DMS153 treated with DMSO at 0.1 percent for 48 hours (cell line): ENCODE data around the gene ZNF462.
A peak's percentile ranks its signal among the peaks of the same experiment; 100 is the strongest.
"Not testable (repeated sequence)": the region's sequence is repeated elsewhere in the genome, so short reads cannot be mapped to it uniquely, and the experiment has no call there.

ENCODE experiments used
- DNase-seq: peaks from one replicate; lab custom pipeline; 2025; ENCODE audit not compliant: unreplicated experiment; lab: John Stamatoyannopoulos, UW

Gene ZNF462, protein sequence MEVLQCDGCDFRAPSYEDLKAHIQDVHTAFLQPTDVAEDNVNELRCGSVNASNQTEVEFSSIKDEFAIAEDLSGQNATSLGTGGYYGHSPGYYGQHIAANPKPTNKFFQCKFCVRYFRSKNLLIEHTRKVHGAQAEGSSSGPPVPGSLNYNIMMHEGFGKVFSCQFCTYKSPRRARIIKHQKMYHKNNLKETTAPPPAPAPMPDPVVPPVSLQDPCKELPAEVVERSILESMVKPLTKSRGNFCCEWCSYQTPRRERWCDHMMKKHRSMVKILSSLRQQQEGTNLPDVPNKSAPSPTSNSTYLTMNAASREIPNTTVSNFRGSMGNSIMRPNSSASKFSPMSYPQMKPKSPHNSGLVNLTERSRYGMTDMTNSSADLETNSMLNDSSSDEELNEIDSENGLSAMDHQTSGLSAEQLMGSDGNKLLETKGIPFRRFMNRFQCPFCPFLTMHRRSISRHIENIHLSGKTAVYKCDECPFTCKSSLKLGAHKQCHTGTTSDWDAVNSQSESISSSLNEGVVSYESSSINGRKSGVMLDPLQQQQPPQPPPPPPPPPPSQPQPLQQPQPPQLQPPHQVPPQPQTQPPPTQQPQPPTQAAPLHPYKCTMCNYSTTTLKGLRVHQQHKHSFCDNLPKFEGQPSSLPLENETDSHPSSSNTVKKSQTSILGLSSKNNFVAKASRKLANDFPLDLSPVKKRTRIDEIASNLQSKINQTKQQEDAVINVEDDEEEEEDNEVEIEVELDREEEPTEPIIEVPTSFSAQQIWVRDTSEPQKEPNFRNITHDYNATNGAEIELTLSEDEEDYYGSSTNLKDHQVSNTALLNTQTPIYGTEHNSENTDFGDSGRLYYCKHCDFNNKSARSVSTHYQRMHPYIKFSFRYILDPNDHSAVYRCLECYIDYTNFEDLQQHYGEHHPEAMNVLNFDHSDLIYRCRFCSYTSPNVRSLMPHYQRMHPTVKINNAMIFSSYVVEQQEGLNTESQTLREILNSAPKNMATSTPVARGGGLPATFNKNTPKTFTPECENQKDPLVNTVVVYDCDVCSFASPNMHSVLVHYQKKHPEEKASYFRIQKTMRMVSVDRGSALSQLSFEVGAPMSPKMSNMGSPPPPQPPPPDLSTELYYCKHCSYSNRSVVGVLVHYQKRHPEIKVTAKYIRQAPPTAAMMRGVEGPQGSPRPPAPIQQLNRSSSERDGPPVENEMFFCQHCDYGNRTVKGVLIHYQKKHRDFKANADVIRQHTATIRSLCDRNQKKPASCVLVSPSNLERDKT (N-terminal part only)

DNA sequence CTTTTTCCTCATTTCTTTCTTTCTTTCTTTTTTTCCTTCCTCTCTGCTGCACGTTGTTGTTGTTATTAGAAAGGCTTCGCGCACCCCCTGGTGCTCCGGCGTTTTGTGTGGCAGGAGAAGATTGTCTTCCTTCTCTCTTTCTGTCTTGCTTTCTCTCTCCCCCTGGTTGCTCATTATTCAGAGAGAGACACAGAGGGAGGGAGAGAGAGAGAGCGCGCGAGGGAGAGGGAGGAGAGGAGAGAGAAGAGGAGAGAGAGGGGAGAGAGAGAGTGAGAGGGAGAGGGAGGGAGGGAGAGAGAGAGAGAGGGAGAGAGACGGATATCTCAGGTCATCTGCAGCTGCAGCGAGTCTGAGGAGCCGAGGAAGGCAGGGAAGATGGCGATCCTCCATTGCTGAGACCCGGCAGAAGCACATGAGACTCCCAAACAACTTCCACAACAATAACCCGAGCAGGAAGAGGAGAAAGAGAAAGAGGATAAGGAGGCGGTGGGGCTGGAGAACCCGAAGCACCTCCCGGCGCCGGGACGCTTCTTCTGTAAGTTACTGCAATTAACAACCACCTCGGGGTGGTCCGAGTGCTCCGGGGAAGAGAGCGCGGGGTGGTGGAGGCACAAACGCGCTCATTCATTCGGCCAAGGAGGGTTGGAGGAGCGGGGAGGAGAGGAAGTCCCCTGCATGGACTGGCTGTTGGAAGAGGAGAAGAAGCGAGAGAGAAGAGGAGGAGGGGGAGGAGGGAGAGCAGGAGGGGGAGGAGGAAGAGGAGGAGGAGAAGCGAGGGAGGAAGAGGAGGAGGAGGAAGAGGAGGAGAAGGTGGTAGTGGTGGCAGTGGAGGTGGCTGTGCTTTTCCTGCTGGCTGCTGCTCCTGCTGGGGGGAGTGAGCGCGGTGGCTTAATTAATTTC lies at the start of gene ZNF462:
Gene ZNF462 (plus strand): TSS at position 346 of the 900 bp plus-strand sequence. CDS start 60,218 bp downstream, outside the sequence.
- DNase-seq, result peak; percentile 62

GRCh38 chr9:106816524-106816923 lies 46.4 kb upstream of the ZNF462 start:
- no peak for DNase-seq

- DNase-seq, result no peak
These were observed 44.9 kb upstream of the ZNF462 start for GRCh38 chr9:106818034-106818433.

DNA sequence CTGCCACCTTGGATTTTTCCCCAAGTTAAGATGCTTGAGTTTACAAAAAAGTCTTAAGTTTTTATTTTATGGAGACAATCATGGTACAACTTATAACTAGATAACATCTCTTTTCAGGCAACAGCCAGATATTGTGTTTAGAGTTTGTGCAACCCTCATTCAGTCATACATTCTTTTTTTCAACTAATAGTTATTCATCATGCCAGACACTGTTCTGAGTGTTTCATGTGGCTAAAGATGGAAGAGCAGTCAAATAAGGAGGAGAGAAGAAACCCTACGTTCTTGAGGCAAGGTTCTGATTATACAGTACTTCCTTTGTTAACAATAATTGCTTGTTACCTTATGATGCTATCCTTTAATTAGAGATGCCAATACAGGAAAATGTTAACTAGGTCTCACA lies 42.1 kb upstream of the ZNF462 start:
- no peak for DNase-seq

- DNase-seq, result no peak
These were observed 34.9 kb upstream of the ZNF462 start for GRCh38 chr9:106828070-106828469.

DNA sequence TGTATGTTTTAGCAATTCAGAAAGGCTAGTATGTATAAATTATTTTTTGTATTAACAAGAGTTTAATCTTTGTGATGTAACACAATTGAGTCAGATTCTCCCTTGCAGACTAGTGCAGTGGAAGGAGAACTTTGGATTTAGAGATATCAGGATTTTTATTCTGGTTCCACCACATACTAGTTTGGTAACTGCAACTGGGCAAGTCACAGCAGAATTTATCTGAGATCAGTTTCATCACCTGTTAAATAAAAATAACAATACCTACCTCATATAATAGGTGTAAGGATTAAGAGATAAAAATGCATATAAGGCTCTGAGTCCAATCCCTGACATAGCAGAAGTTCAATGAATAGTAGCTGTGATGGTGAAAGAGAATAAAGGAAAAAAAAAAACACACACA lies 34.0 kb upstream of the ZNF462 start:
- no peak for DNase-seq

GRCh38 chr9:106829666-106830408 lies 33.1 kb upstream of the ZNF462 start:
- peak; percentile 30 for DNase-seq

GRCh38 chr9:106830527-106831150 lies 32.3 kb upstream of the ZNF462 start:
- no peak for DNase-seq

GRCh38 chr9:106834888-106835287 lies 28.1 kb upstream of the ZNF462 start:
- no peak for DNase-seq

- no peak for DNase-seq
These were observed 27.1 kb upstream of the ZNF462 start for GRCh38 chr9:106835840-106836239.

- no peak for DNase-seq
These were observed 19.6 kb upstream of the ZNF462 start for GRCh38 chr9:106843371-106843770.

DNA sequence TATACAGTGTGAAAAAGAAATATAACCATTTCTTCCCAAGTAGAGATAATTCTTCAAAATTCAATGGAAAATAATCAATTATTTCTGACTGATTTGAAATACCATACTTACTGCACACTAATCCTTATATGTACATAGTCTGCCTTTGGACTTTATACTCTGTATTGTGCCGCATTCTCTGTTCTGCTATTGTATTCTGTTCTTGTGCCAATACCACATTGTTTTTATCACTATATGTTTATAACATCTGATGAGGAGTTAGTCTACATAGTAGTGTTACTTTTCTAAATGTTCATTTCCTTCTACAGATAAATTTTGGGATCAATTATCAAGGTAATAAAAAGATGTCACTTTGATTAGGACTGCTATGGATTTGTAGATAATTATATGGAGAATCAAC lies 16.7 kb upstream of the ZNF462 start:
- no peak for DNase-seq

DNA sequence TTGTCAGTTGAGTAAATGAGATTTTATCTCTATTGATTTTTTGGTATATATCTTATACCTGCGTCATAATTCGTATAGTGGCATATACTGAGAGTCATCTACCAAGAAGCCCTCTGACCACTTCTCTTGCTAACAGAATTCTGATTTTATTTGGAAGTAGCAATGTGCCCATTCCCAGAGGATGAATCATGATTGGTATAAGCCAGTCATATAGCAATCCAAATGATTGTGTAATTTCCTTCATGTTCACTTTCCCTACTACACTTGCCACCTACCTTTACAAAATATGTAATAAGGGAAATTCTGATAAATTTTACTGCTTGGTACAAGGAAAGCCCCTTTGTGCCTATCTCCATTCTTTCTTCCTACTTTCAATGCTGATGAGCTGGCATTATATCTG lies 16.1 kb upstream of the ZNF462 start:
- no peak for DNase-seq

GRCh38 chr9:106851640-106852039 lies 11.3 kb upstream of the ZNF462 start:
- DNase-seq, result not testable (repeated sequence)

DNA sequence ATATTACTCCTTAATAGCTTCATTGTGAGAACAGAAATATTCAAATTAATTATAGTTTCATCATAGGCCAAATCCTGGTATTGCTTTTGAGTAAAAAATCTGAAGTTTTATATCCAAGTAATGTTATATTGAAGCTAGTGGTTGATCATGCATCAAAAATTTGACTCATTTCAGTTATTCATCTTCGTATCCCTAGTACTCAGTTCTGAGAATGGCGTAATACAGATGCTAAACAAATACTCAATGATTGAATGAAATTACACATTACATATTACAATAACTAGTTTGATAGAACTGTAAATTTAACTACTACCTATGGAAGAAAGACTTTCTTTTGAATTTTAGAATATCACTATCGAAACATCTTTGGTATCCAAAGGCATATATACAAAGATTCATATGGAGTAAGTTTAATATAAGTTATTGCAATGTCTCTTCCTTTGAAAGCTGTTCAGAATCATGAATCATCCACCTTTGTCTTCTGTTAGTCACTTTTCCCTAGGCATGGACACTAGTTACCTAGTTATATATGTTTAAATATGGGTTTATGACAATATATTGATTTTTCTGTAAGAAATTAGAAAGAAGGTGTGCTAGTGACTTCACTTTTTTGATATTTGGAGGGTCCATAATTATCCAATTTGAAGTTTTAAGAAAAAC lies 5.0 kb upstream of the ZNF462 start:
- no peak for DNase-seq

- peak; percentile 28 for DNase-seq
These were observed 2.8 kb upstream of the ZNF462 start for GRCh38 chr9:106859957-106860720.

DNA sequence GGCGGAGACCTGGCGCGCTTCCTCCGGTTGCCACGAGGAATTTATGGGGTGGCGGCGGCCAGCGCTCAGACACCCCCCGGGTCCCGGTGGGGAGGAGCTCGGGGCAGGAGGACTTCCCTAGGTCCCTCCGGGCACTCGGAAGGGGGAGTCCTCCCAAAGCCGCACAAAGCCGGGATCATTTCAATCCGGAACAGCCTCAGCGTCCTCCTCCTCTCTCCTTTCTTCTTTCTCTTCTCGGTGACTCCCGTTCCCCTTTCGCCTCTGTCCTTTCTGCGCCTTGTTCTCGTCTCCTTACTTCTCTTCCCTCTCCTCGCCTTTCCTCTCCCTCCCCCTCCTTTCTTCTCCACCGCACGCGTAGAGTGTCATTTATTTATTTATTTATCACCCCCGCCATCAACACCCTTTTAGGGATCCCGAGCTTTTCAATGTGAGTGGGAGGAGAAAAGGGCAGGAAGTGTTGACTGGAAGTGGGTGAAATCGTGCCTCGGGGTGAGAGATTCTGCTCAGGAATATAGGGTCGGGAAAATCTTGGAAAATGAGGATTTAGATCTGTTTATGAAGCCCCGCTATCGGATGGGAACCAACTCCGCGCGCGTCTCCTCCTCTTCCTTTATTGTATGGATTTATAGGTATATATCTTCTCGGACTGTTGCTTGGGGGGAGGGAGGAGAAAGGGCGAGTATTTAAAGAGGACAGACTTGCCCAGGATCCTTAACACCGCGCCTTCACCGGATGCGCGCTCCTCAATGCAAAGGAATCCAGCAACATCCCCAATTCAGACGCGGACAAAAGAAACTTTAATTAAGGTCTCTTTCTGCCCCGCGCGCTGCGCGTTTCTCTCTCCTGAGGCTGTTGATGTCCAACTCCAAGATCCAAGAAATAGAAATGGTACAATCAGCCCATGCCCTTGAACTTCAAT lies 2.0 kb upstream of the ZNF462 start:
- no peak for DNase-seq
